DMS53 treated with DMSO at 0.1 percent for 48 hours (cell line): ENCODE measurements around the gene SEMA4C.
A peak's percentile ranks its signal among the peaks of the same experiment; 100 is the strongest.
"Not testable (repeated sequence)": the region's sequence is repeated elsewhere in the genome, so short reads cannot be mapped to it uniquely, and the experiment has no call there.

ENCODE experiments used
- DNase-seq: peaks from one replicate; lab custom pipeline; 2025; ENCODE audit not compliant: unreplicated experiment; lab: John Stamatoyannopoulos, UW

Gene SEMA4C

DNA sequence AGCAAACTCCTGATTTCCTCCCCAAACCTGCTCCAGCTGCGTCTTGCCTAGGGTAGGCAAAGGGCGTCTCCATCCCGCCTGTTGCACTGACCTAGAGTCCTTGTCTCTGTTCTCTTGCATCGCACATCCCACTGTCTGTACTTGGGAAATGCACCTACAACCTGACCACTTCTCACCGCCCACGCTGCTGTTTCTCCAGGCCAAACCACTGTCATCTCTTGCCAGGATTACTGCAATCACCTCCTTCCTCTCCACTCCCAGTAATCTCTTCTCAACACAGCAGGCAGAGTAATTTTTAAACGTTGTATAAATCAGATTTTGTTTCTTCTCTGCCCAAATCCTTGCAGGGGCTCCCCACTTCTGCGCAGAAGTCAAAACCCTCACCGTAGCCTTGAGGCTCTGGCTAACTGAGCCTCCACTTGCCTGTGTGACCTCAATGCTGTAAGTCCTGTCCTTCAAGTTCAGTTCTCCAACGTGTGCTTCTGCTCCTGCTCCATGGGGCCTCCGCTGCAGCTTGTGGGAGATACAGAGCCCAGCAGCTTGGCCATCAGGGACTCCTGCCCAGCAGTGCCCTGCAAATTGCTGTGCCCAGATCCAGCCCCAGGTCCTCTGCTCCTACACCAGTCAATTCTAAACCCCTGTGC is 27.7 kb upstream of the SEMA4C start:
- no peak for DNase-seq

DNA sequence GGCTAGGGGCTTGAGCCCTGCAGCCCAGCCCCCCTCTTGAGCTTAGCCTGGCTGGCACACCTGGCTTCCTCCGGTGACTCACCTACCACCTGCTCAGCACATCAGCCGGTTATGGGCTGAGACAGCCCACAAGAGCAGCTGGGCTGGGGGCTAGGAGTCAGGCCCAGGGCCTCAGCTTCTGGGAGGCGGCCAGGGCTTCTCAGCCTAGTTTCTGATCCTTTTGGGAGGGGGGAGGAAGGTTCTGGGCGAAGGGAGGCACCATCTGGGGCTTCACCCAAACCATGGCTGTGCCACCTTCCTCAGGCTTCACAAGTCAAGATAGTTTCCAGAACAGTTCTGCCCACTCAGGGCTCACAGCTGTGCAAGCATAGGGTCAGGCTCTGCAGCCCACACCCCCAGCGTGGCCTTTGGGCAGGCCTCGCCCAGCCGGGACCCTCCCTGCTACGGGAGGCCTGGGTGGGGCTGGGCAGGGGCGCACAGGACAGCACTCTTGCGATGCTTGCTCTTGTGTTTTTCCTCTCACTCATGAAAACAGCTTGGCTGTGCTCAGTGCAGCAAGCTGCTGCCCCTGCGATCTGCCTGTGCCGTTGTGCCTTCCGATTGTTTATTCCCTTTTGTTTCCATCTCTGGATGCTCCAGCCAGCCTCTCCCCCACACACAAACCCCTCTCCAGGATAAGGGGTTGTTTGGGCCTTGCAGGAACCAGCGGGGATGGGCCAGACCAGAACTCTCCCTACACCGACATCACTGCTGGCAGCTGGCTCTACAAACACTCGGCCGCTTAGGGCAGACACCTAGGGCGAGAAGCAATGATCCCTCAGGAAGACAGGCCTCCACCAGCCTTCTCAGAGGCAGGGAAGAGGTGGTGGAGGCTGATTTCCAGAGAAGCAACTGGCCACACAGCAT is 26.1 kb upstream of the SEMA4C start:
- peak; percentile 90 for DNase-seq

DNA sequence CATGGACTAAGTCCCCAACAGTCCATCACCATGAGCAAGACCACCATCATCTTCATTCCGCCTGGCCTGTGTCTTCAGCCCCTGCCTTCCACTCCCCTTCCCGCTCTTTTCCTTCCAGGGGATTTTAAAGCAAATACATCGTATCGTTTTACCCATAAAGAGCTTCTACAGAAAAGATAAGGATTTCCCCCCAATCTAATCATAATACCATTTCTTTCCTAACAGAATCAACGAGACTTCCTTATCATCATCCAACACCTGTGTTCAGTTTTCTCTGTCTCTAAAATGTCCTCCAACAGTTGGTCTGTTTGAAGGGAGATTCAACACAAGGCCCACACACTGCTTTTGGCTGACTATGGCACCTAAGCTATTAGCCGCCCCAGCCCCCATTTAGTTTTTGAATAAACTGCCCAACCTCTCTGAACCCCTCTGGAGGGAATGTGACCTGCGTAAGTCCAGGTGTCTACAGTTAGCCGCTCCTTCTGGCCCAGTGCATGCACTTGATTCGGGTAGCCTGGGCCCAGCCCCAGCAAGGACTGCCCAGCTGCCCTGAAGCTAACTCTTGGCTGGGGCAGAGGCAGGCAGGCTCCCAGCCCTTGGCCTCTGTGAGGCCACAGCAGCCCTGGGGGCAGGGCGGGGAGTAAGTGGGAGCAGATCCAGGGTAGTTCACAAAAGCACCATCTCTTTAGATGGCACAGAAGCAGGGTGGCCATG is 25.3 kb upstream of the SEMA4C start:
- DNase-seq, result peak; percentile 99

DNA sequence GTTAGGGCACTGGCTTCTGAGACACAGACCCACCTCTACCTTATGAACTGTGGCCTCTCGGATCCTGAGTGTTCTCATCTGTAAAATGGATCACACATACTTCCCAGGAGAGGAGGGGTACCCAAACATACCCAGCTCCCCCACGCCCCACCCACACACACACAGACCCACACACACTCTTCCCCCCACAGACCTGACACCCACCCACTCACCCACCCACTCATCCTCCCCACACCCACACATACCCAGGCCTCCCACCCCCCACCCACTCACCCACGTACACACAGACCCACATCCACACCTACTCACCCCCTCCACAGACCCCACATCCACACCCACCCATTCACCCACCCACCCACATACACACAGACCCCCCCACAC is 24.3 kb upstream of the SEMA4C start:
- DNase-seq, result no peak

DNA sequence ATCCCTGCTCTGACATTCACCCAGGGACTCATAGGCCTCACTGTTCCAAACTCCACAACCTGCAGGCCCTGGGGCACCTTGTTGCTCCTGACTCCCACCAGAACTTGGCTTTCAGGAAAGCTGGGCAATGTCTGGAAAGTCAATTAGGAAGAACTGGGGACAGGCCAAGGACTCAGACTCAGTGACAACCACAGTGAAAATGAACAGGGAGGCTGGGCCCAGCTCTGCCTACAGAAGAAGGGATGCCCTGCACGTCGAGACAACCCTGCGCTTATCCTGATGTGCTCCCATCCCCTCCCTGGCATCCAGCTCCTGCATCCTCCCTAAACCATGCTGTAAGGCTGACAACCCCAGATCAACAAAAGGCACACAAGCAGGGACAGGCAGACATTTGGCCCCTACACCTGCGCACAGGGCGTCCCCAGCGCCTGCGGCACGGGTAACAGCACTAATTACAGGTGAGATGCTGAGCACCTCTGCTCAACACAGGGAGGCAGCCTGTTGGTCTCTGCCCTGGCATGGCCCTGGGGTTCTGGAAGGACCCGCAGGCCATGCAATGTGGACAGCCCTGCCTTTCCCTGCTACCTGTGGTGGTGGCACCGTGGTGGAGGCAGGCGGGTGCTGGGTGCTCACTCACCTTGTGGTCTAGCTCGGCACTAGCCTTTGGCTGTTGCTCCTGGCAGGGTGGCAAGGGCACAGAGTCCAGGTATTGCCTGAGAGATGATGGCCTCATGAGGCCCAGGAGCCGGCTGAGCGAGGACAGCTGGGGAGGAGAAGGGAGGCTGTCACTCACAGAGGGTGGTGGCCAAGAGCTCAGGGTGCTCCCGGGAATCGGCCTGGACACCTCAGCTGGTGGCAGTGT is 23.6 kb upstream of the SEMA4C start:
- no peak for DNase-seq

DNA sequence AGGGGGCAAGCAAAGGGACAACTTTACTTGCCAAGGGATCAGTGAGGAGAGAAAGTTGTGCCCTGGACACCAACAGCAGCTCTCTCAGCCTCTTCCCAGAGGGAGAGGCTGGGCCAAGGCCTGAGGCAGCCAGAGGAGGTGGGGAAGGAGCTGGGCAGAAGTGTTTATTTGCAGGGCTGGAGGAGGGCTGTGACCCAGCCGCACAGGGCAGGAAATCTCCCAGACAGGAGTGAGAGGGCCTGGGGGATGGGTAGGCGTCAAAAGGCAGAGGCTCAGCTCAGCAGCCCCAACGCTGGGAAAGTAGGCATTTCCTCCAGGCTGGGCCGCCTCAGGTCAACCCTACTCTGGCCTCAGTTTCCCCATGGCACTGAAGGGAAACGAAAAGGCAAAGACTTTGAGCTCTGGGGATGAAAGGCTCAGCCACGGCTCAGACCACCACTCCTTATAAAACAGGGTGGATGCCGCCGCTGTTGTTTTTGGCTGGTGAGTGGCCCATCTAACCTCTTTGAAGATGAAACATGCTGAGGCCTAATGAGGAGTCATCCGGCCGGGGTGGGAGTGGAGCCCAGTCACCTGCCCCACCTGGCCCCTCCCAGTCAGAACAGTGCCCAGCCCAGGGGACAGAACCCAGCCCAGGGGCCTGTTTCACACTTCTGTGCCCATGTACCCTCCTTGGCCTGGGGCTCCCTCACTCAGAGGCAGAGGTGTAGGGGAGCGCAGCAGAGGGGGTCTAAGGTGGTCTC is 21.9 kb upstream of the SEMA4C start:
- peak; percentile 96 for DNase-seq

DNA sequence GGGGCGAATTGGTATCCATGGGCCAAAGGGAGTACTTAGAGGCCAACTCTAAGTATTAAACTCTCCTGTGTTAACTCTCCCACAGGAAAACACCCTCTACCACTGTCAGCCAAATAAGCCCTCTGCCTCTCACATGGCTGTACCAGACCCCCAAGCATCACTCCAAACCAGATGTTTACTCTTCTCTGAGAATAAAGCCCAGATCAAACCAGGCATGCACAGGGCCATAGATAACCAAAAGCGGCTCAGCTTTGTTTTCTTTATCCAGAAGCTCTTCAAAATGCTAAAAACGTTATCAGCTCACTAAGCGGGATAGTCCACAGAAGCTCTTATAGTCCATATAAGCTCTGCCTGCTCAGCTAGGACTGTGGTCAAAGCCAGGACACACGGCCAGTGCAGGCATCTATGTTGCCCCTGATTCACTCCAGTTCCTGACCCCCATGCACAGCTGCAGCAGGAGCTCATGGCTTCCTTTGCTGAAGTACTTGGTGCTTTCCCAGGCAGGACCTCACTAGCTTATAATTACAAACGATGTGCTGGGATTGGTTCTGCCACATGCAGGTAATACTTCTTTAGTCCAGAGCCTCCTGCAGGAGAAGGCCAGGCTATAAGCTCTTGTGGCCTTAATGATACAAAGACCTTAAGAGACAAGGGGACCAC is 21.0 kb upstream of the SEMA4C start:
- peak; percentile 66 for DNase-seq

DNA sequence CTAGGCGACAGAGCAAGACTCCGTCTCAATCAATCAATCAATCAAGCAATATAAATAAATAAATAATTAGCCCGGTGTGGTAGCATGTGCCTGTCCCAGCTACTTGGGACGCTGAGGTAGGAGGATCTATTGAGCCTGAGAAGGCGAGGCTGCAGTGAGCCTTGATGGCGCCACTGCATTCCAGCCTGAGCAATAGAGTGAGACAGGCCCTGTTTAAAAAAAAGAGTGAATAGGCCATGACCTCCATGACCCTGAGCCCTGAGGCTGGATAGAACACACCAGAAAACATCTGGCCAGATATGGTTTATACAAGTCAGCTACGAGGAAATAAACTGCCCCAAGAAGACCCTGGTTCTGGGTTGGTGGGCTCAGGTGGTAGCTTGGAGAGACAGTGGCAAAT is 20.4 kb upstream of the SEMA4C start:
- no peak for DNase-seq

DNA sequence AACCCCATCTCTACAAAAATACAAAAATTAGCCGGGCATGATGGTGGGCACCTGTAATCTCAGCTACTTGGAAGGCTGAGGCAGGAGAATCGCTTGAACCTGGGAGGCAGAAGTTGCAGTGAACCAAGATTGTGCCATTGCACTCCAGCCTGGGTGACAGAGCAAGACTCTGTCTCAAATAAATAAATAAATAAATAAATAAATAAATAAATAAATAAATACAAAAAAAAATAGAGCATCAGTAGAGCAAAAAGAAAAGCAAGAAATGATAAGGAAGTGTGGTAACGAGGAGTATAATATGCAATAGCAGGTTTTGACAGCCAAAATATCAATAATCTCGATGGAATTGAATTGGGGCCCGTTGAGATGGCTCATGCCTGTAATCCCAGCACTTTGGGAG is 19.6 kb upstream of the SEMA4C start:
- DNase-seq, result not testable (repeated sequence)

DNA sequence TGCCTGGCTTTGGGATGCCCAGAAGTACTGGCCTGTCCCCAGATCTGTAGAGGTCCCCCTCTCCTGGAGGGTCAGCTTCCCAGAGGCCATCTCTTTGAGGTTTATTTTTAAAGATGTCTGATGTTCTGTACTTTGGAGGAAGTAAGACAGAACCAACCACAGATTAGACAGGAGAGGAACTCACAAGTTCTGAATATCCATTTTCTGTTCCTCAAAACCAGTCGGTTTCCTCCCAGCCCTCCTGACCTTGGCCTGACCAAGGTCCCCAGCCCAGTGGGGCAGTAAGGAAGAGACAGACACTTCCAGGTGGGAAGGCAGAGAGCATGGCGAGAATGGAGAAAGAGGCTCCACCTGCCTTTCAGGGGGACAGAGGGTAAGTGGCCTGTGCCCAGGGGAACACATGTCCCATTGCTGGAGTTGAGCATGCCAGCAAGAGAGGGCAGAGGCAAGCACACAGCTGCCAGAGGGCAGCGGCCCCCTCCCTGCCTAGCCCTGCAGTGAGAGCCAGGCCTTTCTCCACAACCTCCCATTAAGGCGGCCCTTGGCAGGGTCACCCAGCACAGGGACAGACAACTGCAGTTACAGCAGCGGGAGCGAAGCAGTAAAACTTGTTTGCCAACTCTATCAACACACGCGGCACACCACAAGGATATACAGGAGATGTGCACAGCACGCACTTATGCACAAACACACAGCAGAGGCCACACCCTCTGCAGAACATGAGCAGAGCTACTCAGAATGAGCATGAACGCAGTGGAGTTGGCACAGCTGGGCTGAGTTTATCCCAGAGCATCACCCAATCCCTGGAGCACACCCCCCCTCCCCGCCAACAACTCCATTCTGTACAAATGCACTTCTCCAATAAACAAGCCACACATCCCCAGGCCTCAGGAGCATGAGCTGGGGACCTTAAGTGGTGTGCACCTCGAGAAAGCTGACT is 18.5 kb upstream of the SEMA4C start:
- peak; percentile 99 for DNase-seq

DNA sequence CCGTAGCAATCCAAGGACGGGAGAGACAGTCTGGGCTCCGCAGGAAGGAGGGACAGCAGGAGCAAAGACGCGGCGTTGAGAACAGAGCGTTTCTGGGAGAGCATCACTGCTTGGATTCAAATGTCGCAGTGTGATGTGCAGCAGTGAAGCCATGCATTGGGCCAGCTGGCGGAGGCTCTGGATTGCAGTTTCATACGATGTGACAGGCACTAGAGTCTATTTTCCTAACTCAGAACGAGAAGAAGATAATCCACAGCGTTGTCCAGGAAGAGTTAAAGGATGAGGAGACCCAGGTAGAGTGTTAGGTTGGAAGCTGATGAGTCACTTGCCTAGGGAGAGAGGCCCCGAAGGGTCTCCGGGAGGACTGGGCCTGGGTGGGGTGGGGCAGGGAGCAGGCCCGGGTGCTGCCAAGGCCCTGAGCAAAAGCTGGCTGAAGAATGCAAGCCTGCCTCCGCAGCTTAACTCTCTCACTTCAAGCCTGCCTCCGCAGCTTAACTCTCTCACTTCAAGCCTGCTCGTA is 17.7 kb upstream of the SEMA4C start:
- DNase-seq, result no peak

DNA sequence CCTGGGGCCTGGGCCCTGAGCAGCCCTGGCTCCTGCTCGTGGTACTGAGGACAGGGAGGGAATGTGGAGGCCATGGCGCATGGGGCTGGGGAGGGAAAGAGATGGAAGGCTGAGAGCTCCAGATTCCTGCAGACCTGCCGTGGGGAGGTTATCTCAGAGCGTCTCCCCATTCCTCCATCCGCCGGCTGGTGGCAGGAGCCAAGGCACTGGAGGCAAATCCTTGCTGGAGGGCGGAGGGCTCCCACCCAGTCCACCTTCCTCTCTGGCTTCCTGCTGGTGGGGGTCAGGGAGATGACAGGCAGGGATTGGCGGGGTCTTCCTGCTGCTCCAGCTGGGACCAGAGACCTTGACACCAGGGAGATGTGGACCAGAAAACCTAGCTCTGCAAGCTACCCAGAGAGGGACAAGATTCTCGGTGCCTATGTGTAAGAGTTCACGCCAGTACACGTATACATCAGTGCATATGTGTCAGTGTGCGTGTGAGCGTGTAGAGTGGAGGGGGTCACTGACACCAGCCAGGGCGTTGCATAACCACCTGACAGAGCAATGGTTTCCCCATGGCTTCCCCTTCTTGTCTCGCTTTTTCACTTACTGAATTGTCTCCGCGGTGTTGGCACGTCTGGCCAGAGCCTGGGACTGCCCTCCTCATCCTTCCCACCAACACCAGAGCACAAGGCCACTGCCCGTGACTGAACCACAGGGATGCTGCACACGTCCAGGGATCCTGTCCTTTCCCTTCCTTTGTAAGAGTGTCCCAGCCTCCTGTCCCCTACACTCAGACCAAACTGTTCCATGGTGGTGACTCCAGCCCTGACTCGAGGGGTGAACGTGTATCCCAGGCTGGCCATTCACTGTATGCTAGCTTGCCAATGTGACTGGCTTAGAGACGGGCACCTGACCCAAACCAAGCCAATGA is 15.8 kb upstream of the SEMA4C start:
- no peak for DNase-seq

DNA sequence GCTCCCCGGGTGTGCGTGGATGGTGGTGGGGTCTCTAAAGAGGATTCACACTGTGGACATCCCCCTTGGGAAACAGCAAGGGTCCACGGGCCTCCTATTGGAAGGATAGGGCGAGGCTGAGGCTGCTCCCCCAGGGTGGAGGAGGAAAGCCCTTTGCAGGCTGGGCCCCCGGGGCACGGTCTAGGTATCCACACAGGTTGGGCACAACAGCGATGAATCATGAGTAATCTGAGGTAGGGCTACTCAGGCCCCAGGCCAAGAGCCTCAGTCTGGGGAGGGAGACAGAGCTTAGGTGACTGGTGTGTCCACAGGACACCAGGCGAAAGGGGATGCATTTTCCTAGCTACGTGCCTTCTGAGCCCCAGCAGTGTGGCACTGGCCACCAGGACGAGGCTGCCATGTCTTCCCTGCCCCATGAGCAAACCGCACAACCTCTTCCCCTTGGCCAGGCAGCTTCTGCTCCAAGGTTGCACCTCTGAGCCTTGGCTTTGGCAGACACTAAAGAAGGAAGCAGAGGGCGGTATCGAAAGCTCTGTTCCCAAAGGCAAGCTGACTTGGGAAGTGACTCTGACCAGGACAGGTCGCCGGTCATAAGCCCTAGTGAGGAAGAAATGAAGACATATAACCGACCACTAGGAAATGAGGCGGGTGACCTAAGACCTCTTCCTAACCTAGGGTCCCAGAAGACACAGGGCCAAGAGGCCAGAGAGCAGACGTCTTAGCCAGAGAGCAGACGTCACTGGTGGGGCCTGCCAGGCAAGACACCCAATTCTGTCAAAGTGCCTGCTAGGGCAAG is 14.6 kb upstream of the SEMA4C start:
- DNase-seq, result no peak

DNA sequence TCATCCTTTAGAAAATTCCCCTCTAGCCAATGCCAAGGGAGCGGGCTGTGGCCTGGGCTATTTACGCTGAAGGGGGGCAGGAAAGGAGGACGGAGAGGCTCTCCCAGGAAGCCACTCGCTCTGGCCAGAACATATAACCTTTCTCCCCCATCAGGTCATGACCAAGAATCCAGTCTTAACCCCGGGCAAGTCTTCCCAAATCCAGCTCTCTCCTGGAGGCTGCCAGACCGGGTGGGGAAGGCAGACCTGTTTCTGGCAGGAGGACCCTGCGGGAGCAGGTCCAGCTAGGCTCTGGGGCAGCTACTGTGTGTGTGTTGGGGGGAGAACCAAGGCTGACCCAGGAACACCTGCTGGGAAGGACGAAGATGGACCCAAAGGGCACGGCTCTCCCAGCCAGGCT is 13.4 kb upstream of the SEMA4C start:
- no peak for DNase-seq

DNA sequence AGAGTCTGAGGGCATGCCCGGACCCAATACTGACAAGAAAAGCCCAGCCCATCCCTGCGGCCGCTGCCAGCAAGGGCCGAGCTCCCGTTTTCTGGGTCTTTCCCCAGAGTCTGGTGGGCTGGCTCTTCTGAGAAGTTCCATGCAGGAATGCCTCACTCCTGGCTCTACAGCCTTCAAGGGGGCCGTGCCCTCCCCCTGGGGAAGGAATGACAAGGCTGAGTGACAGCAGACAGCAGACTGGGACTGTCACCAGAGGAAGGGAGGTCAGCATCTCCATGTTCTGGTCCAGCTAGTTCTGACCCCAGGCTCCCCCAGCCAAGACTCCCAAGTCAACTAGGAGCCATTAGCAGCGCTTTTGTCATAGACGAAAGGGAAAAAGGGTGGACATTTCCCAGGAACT is 13.0 kb upstream of the SEMA4C start:
- DNase-seq, result no peak

DNA sequence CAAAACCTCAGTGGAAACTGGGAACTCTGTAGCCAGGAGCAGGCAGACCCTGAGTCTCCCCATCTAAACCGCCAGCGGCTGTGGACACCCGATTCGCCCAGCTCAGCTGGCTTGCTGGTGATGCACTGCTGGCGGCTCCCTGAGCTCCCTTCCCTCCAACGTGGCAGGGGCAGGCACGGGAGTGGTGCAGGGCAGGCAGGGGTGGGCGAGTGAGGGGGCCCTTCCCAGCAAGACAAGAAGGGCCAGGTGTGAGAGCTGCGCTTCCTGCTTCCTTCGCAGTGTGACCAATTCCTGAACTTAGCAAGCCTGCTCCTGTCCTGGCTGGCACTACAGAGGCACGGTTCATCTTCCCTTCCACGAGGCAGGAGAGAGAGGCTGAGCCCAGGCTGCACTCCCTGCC is 12.3 kb upstream of the SEMA4C start:
- no peak for DNase-seq
